Karpas-422 (cell line): ENCODE data around the gene IL36B. TPM values are rescaled to one million over a fixed set of nuclear protein-coding genes. Genes with fewer than 3 reads are reported as not detected.
"Not testable (repeated sequence)": the region's sequence is repeated elsewhere in the genome, so short reads cannot be mapped to it uniquely, and the experiment has no call there.

ENCODE experiments used
- DNase-seq: peaks from one replicate; pipeline ENCODE4 v3.0.0-alpha.2; 2015
- H2AFZ ChIP-seq: fragments of 200-600 bp; sonication (generic); 2 replicates; pipeline ENCODE4 v1.6.1; 2014; ENCODE audit warnings: antibody characterized with exemption, low read length, mixed read lengths
- H3K27ac ChIP-seq: fragments of 200-600 bp; sonication (generic); 2 replicates; pipeline ENCODE4 v1.5.1; 2014; ENCODE audit warnings: mild to moderate bottlenecking, low read length, moderate library complexity
- H3K27me3 ChIP-seq: fragments of 200-600 bp; sonication (generic); 2 replicates; pipeline ENCODE4 v1.6.1; 2014; ENCODE audit warnings: low read length, mixed read lengths
- H3K36me3 ChIP-seq: fragments of 200-600 bp; sonication (generic); 2 replicates; pipeline ENCODE4 v1.6.1; 2014; ENCODE audit warnings: low read length, mixed read lengths; ENCODE audit not compliant: insufficient read depth
- H3K4me1 ChIP-seq: fragments of 200-600 bp; sonication (generic); 2 replicates; pipeline ENCODE4 v1.6.1; 2014; ENCODE audit warnings: mild to moderate bottlenecking, low read length, mixed read lengths
- H3K4me2 ChIP-seq: fragments of 200-600 bp; sonication (generic); 2 replicates; pipeline ENCODE4 v1.6.1; 2014; ENCODE audit warnings: low read length, low read depth, mild to moderate bottlenecking; ENCODE audit not compliant: poor library complexity, severe bottlenecking
- H3K4me3 ChIP-seq: fragments of 200-600 bp; sonication (generic); 2 replicates; pipeline ENCODE4 v1.5.1; 2014; ENCODE audit warnings: mild to moderate bottlenecking, antibody characterized with exemption, low read length, mixed read lengths
- H3K79me2 ChIP-seq: fragments of 200-600 bp; sonication (generic); 2 replicates; pipeline ENCODE4 v1.6.1; 2014; ENCODE audit warnings: mild to moderate bottlenecking, low read length, mixed read lengths
- H3K9ac ChIP-seq: fragments of 200-600 bp; sonication (generic); 2 replicates; pipeline ENCODE4 v1.6.0; 2014; ENCODE audit warnings: low read length
- H3K9me2 ChIP-seq: fragments of 200-600 bp; sonication (generic), shearing (Covaris generic); replicated peaks from 2 replicates; pipeline ENCODE4 v1.6.0; 2014; ENCODE audit warnings: mild to moderate bottlenecking, low read length, moderate library complexity; ENCODE audit not compliant: insufficient read depth
- H3K9me3 ChIP-seq: fragments of 300-700, 200-600 bp; sonication (generic); 2 replicates; pipeline ENCODE4 v1.6.1; 2014; ENCODE audit warnings: low read length, mixed read lengths
- H4K20me1 ChIP-seq: fragments of 200-600 bp; sonication (generic); 2 replicates; pipeline ENCODE4 v1.6.1; 2014; ENCODE audit warnings: mild to moderate bottlenecking, antibody characterized with exemption, low read length, low read depth; ENCODE audit not compliant: insufficient read depth
- total RNA-seq: library from RNA; depleted of rRNA; stranded (reverse); fragments of >200 nt; shearing (Covaris generic); gene quantifications from 2 replicates; pipeline ENCODE4 v1.2.3, GENCODE V29; 2014; ENCODE audit warnings: low replicate concordance; rRNA removed

IL36B gene
- total RNA-seq, result not detected in 2 replicates

DNA sequence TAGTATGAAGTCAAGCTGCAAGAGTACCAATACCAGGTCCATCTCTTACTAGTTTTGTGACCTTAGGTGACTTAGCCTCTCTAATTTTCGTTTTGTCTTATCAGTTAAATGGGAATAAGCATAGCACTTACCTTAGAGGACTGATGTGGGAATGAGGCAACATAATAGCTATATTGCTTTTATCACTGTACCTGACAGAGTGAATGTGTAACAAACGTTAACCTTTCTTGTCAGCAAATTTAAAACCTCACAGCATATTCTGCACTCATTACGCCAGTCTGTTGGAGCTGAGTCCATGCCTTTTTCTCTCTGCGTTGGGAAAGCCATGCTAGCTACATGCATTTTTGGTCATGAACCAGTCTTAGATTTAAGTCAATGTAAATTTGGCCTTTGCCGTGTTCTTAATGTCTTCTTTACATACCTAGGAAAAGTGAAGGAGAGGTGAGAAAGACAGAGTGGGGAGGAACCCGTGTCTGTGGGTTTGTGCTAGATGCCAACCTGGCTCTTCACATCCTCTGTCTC is at the start of gene IL36B:
Gene IL36B, minus strand, starts transcription at position 472 of the 522 bp plus-strand sequence.
- H3K79me2 ChIP-seq, result no peaks in the 10 kb centered on the region
- H3K9ac ChIP-seq, result no peak within 1 kb of the TSS
- H3K27ac ChIP-seq, result no peak within 1 kb of the TSS
- no peaks in the 10 kb centered on the region for H3K36me3 ChIP-seq
- no peak within 1 kb of the TSS for H3K4me2 ChIP-seq
- H3K9me3 ChIP-seq, result no peaks in the 10 kb centered on the region
- H3K4me1 ChIP-seq, result no peaks in the 10 kb centered on the region
- H4K20me1 ChIP-seq, result no peaks in the 10 kb centered on the region
- DNase-seq, result no peak
- H2AFZ ChIP-seq, result no peak within 1 kb of the TSS
- no peaks in the 10 kb centered on the region for H3K27me3 ChIP-seq
- H3K9me2 ChIP-seq, result no peaks in the 10 kb centered on the region
- H3K4me3 ChIP-seq, result no peak within 1 kb of the TSS

DNA sequence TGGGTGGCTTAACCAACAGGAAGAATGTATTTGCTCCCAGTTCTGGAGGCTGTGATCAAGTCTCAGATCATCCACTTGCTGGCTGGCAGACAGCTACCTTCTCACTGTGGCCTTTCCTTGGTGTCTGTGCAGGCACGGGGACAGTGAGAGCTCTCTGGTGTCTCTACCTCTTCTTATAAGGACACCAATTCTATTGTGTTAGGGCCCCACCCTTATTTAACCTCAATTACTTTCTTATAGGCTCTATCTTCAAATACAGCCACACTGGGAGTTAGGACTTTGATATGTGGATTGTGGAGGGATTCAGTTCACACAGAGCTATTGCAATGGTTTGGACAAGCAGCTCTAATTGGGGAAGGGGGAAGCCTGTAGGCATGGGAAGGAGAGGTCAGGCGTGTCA is 49.5 kb upstream of the IL36B start:
- Histone ChIP-seq H3K9me2 (no peaks in the 10 kb centered on the region), H2AFZ (no peak overlapping the region), H3K9me3 (no peaks in the 10 kb centered on the region), H3K4me2 (no peak overlapping the region), H3K27me3 (no peaks in the 10 kb centered on the region), H3K9ac (no peak overlapping the region), H3K79me2 (no peaks in the 10 kb centered on the region), H4K20me1 (no peaks in the 10 kb centered on the region), H3K4me3 (no peak overlapping the region), H3K4me1 (no peaks in the 10 kb centered on the region), H3K27ac (no peak overlapping the region), H3K36me3 (no peaks in the 10 kb centered on the region)
- DNase-seq, result no peak

DNA sequence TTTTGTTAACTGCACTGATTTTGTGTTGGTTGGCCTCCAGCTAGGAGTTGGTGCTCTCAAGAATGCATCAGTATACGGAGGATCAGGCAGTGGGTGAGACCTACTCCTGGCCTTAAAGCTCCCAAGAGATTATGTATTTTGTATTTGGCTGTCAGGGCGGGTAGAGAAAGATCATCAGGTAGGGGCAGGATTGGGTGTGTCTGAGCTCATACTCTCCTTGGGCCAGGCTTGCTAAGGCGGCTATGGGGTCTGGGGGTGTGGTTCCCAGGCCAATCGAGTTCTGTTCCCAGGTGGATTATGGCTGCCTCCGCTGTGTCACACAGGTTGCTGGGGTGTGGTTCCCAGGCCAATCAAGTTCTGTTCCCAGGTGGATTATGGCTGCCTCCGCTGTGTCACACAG is 45.9 kb upstream of the IL36B start:
- Histone ChIP-seq H3K9ac (no peak overlapping the region), H3K9me3 (no peaks in the 10 kb centered on the region), H3K27ac (no peak overlapping the region), H3K79me2 (no peaks in the 10 kb centered on the region), H3K9me2 (no peaks in the 10 kb centered on the region), H3K27me3 (no peaks in the 10 kb centered on the region), H3K36me3 (no peaks in the 10 kb centered on the region), H3K4me1 (no peaks in the 10 kb centered on the region), H2AFZ (no peak overlapping the region), H3K4me3 (no peak overlapping the region), H3K4me2 (no peak overlapping the region), H4K20me1 (no peaks in the 10 kb centered on the region)
- DNase-seq, result no peak

DNA sequence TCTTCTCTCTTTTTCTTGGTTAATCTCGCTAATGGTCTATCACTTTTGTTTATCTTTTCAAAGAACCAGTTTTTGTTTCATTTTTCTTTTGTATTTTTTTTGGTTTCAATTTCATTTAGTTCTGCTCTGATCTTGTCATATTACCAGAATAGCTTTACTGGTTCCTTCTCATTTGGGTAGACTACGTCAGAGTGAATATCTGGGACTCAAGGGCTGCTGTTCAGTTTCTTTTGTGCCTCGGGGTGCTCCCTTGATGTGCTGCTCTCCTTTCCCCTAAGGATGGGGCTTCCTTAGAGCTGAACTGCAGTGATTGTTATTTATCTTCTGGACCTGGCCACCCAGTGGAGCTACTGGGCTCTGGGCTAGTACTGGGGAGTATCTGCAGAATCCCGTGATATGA is 45.4 kb upstream of the IL36B start:
- DNase-seq, result no peak
- H4K20me1 ChIP-seq, result no peaks in the 10 kb centered on the region
- no peak overlapping the region for H3K27ac ChIP-seq
- no peak overlapping the region for H3K9ac ChIP-seq
- H3K27me3 ChIP-seq, result no peaks in the 10 kb centered on the region
- H3K9me3 ChIP-seq, result no peaks in the 10 kb centered on the region
- no peak overlapping the region for H3K4me3 ChIP-seq
- no peaks in the 10 kb centered on the region for H3K36me3 ChIP-seq
- H2AFZ ChIP-seq, result no peak overlapping the region
- H3K4me2 ChIP-seq, result no peak overlapping the region
- no peaks in the 10 kb centered on the region for H3K4me1 ChIP-seq
- H3K79me2 ChIP-seq, result no peaks in the 10 kb centered on the region
- H3K9me2 ChIP-seq, result no peaks in the 10 kb centered on the region

DNA sequence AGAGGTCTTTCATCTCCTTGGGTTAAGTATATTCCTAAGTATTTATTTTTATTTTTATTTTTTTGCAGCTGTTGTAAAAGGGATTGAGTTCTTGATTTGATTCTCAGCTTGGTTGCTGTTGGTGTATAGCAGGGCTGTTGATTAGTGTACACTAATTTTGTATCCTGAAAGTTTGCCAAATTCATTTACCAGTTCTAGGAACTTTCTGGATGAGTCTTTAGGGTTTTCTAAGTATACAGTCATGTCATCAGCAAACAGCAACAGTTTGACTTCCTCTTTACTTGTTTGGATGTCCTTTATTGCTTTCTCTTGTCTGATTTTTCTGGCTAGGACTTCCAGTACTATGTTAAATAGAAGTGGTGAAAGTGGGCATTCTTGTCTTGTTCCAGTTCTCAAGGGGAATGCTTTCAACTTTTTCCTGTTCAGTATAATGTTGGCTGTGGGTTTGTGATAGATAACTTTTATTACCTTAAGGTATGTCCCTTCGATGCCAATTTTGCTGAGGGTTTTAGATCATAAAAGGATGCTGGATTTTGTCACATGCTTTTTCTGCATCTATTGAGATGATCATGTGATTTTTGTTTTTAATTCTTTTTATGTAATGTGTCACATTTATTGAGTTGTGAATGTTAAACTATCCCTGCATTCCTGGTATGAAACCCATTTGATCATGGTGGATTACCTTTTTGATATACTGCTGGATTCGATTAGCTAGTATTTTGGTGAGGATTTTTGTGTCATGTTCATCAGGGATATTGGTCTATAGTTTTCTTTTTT is 44.4 kb upstream of the IL36B start:
- H3K27ac ChIP-seq, H3K27me3 ChIP-seq, H3K9ac ChIP-seq, H3K36me3 ChIP-seq, DNase-seq, H4K20me1 ChIP-seq, H3K4me3 ChIP-seq, H3K79me2 ChIP-seq, H3K9me2 ChIP-seq, H2AFZ ChIP-seq, H3K4me1 ChIP-seq, H3K9me3 ChIP-seq, H3K4me2 ChIP-seq: not testable (repeated sequence)

DNA sequence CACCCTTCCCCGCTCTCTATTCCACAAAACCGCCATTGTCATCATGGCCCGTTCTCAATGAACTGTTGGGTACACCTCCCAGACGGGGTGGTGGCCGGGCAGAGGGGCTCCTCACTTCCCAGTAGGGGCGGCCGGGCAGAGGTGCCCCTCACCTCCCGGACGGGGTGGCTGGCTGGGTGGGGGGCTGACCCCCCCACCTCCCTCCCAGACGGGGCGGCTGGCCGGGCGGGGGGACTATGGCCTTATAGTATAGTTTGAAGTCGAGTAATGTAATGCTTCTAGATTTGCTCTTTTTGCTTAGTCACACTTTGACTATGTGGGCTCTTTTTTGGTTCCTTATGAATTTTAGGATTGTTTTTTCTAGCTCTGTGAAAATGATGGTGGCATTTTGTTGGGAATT is 43.6 kb upstream of the IL36B start:
- not testable (repeated sequence) for H3K27me3 ChIP-seq, H3K9ac ChIP-seq, H3K79me2 ChIP-seq, H4K20me1 ChIP-seq, H3K27ac ChIP-seq, H3K9me3 ChIP-seq, H3K4me2 ChIP-seq, H3K4me3 ChIP-seq, H2AFZ ChIP-seq, H3K36me3 ChIP-seq, H3K4me1 ChIP-seq, H3K9me2 ChIP-seq, DNase-seq

DNA sequence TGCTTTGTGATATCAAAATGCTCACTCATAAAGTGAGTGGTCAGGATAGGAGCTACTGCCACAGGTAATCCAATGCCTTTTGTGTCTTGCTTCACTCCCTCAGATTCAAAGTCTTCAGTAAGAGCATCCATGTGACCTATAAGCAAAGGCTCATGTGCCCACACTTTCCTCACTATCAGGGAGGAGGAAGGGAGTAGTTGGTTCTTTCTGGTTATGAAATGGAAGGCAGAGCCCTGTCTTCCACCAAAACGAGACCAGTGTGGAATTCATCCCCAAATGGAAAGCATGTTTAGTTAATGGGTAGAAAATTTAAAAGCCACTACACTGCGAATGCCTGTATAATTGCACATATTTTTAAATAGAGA is 40.9 kb upstream of the IL36B start:
- DNase-seq, result no peak
- no peaks in the 10 kb centered on the region for H3K36me3 ChIP-seq
- no peaks in the 10 kb centered on the region for H4K20me1 ChIP-seq
- H3K27me3 ChIP-seq, result no peaks in the 10 kb centered on the region
- no peak overlapping the region for H3K4me2 ChIP-seq
- no peaks in the 10 kb centered on the region for H3K4me1 ChIP-seq
- H3K9me2 ChIP-seq, result no peaks in the 10 kb centered on the region
- no peak overlapping the region for H2AFZ ChIP-seq
- H3K9ac ChIP-seq, result no peak overlapping the region
- no peaks in the 10 kb centered on the region for H3K9me3 ChIP-seq
- no peaks in the 10 kb centered on the region for H3K79me2 ChIP-seq
- H3K4me3 ChIP-seq, result no peak overlapping the region
- H3K27ac ChIP-seq, result no peak overlapping the region

DNA sequence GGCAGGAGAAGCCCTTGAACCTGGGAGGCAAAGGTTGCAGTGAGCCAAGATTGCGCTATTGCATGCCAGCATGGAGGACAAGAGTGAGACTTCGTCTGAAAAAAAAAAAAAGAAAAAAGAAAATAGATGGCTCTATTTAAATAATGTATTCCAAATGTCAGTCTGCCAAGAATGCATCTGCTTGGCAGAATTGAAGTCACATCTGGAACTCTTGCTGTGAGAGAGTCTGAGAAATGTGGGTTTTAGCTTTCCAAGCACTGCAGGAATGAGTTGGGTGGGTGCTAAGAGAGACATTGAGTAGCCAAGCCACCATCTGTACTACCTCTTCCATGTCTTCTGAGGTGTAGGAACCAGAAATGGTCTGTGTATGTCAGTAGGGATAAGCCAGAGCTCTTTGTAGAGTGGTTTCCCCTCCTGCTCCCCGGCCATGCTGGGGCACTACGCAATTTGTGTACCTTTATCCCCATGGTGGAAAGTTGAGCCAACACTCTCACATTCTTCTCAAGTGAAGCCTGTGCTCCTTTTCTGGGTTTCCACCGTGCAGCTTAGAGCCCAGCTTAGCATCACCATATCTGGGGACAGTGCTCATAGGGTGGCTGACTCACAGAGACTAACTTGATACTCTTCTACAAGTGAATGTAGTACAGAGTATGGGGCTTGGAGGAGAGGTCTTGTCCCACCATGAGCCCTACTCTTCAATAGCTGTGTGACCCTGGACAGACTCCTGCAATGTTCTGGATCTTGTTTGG is 40.4 kb upstream of the IL36B start:
- no peak for DNase-seq
- H3K27me3 ChIP-seq, result no peaks in the 10 kb centered on the region
- H3K9ac ChIP-seq, result no peak overlapping the region
- no peaks in the 10 kb centered on the region for H3K79me2 ChIP-seq
- H3K4me3 ChIP-seq, result no peak overlapping the region
- no peaks in the 10 kb centered on the region for H3K36me3 ChIP-seq
- no peak overlapping the region for H2AFZ ChIP-seq
- no peaks in the 10 kb centered on the region for H3K4me1 ChIP-seq
- H3K9me3 ChIP-seq, result no peaks in the 10 kb centered on the region
- H4K20me1 ChIP-seq, result no peaks in the 10 kb centered on the region
- H3K4me2 ChIP-seq, result no peak overlapping the region
- no peaks in the 10 kb centered on the region for H3K9me2 ChIP-seq
- H3K27ac ChIP-seq, result no peak overlapping the region
